H1 (cell line): Measurements from ENCODE around the gene ATP6V1E1. TPM values are rescaled to one million over a fixed set of nuclear protein-coding genes. Genes with fewer than 3 reads are reported as not detected.

Experiments used
- CTCF ChIA-PET: fragments of 300-600 bp; sonication (Branson Sonifier 250); formaldehyde crosslinking; loops from one replicate; lab custom pipeline; 2021; ENCODE audit not compliant: partially characterized antibody; lab: Charles Lee
- POLR2A ChIA-PET: fragments of 300-600 bp; sonication (Branson Sonifier 250); formaldehyde crosslinking; loops from one replicate; lab custom pipeline; 2021; ENCODE audit warnings: inconsistent platforms; ENCODE audit not compliant: partially characterized antibody; lab: Charles Lee
- DNase-seq, 2 experiments: peaks; one replicate each; pipeline versions ENCODE4 v3.0.0 to v3.0.0-alpha.2; 2010 to 2022; ENCODE audit warnings: low spot score in 2 of 2, low read depth in 1 of 2, mixed read lengths in 1 of 2
- FAIRE-seq: peaks from 2 replicates; lab custom pipeline; 2011; peaks lifted over from hg19 to GRCh38; lab: Jason Lieb, UNC
- H2AFZ ChIP-seq: 2 replicates; pipeline ENCODE4 v1.8.1; 2012; ENCODE audit warnings: low read length, inconsistent platforms
- H2AK5ac ChIP-seq: 2 replicates; pipeline ENCODE4 v1.6.1; 2013; ENCODE audit warnings: low read depth, low read length
- H2BK120ac ChIP-seq: replicated peaks from 2 replicates; pipeline ENCODE3; 2013; ENCODE audit warnings: low read depth, low read length, inconsistent platforms
- H2BK12ac ChIP-seq: 2 replicates; pipeline ENCODE4 v1.6.1; 2013; ENCODE audit warnings: low read depth, low read length
- H2BK15ac ChIP-seq: 2 replicates; pipeline ENCODE4 v1.6.1; 2013; ENCODE audit warnings: low read length
- H2BK20ac ChIP-seq: 2 replicates; pipeline ENCODE4 v1.6.1; 2013; ENCODE audit warnings: low read length
- H2BK5ac ChIP-seq: 2 replicates; pipeline ENCODE4 v1.6.1; 2013; ENCODE audit warnings: low read depth, low read length
- H3K14ac ChIP-seq: 2 replicates; pipeline ENCODE4 v1.6.1; 2013; ENCODE audit warnings: inconsistent platforms; ENCODE audit not compliant: insufficient read length
- H3K18ac ChIP-seq: 2 replicates; pipeline ENCODE4 v1.6.1; 2013; ENCODE audit warnings: low read length; ENCODE audit errors: extremely low read depth
- H3K23ac ChIP-seq: 2 replicates; pipeline ENCODE4 v1.6.1; 2013; ENCODE audit warnings: inconsistent platforms; ENCODE audit not compliant: insufficient read length
- H3K23me2 ChIP-seq: 2 replicates; pipeline ENCODE4 v1.6.1; 2013; ENCODE audit warnings: low read depth, low read length
- H3K27ac ChIP-seq: 2 replicates; pipeline ENCODE4 v1.6.1; 2011; ENCODE audit warnings: low read depth, low read length, inconsistent platforms
- H3K27me3 ChIP-seq, 4 experiments: replicated peaks in 1 of 4; 1 replicate in 1 of 4; 2 replicates in 3 of 4; pipeline versions ENCODE4 v1.6.1 to v1.8.1; 2011 to 2013; ENCODE audit warnings: low read length in 3 of 4, mild to moderate bottlenecking in 3 of 4, inconsistent platforms in 2 of 4, mixed read lengths in 2 of 4, moderate library complexity in 1 of 4; ENCODE audit not compliant: control insufficient read depth in 3 of 4, insufficient read depth in 3 of 4; ENCODE audit errors: extremely low read depth in 1 of 4
- H3K36me3 ChIP-seq, 4 experiments: 2 replicates each; pipeline versions ENCODE4 v1.6.1 to v1.8.1; 2011 to 2013; ENCODE audit warnings: mild to moderate bottlenecking in 4 of 4, low read length in 3 of 4, moderate library complexity in 2 of 4, control low read depth in 1 of 4, inconsistent platforms in 1 of 4; ENCODE audit not compliant: insufficient read depth in 4 of 4, control insufficient read depth in 2 of 4
- H3K4ac ChIP-seq: replicated peaks from 2 replicates; pipeline ENCODE3; 2013; ENCODE audit warnings: low read length, low read depth, mixed read lengths, inconsistent platforms; ENCODE audit not compliant: insufficient read length
- H3K4me1 ChIP-seq, 4 experiments: replicated peaks in 1 of 4; 1 replicate in 1 of 4; 2 replicates in 3 of 4; pipeline versions ENCODE4 v1.6.1 to v1.8.1; 2011 to 2013; ENCODE audit warnings: low read length in 3 of 4, inconsistent platforms in 2 of 4, mixed read lengths in 1 of 4; ENCODE audit not compliant: insufficient read depth in 4 of 4, control insufficient read depth in 3 of 4
- H3K4me2 ChIP-seq, 2 experiments: 2 replicates each; pipeline versions ENCODE4 v1.6.1 to v1.8.1; 2011 to 2013; ENCODE audit warnings: low read depth in 2 of 2, low read length in 2 of 2, control low read depth in 1 of 2, inconsistent platforms in 1 of 2, mild to moderate bottlenecking in 1 of 2; ENCODE audit not compliant: insufficient read depth in 1 of 2
- H3K4me3 ChIP-seq, 4 experiments: fragments of 200-600, 300-600 bp in 1 of 4; sonication (generic), shearing (Covaris generic), sonication (Bioruptor Twin) in 1 of 4; 2 replicates each; pipeline versions ENCODE4 v1.5.1 to v1.8.1; 2011 to 2016; ENCODE audit warnings: low read length in 4 of 4, low read depth in 3 of 4, control low read depth in 2 of 4, inconsistent platforms in 2 of 4, mild to moderate bottlenecking in 2 of 4, mixed read lengths in 1 of 4, moderate library complexity in 1 of 4; ENCODE audit not compliant: insufficient read depth in 2 of 4; ENCODE audit errors: extremely low read depth in 1 of 4
- H3K56ac ChIP-seq: replicated peaks from 2 replicates; pipeline ENCODE3; 2013; ENCODE audit warnings: low read depth, mild to moderate bottlenecking, mixed read lengths, low read length, inconsistent platforms; ENCODE audit not compliant: insufficient read length
- H3K79me1 ChIP-seq: 2 replicates; pipeline ENCODE4 v1.6.1; 2013; ENCODE audit warnings: low read depth, low read length, control low read depth
- H3K79me2 ChIP-seq, 2 experiments: 2 replicates each; pipeline versions ENCODE4 v1.6.1 to v1.8.1; 2012 to 2013; ENCODE audit warnings: low read length in 2 of 2, mild to moderate bottlenecking in 2 of 2, inconsistent platforms in 1 of 2; ENCODE audit not compliant: insufficient read depth in 2 of 2, control insufficient read depth in 1 of 2
- H3K9ac ChIP-seq, 4 experiments: replicated peaks in 1 of 4; 1 replicate in 1 of 4; 2 replicates in 3 of 4; pipeline versions ENCODE4 v1.6.1 to v1.8.1; 2011 to 2013; ENCODE audit warnings: low read depth in 3 of 4, low read length in 3 of 4, control low read depth in 2 of 4, mild to moderate bottlenecking in 2 of 4, moderate library complexity in 2 of 4, inconsistent platforms in 1 of 4; ENCODE audit errors: extremely low read depth in 1 of 4
- H3K9me3 ChIP-seq, 2 experiments: 2 replicates each; pipeline versions ENCODE4 v1.6.1 to v1.8.1; 2012 to 2013; ENCODE audit warnings: mild to moderate bottlenecking in 2 of 2, moderate library complexity in 2 of 2, control low read depth in 1 of 2, inconsistent platforms in 1 of 2, low read depth in 1 of 2, low read length in 1 of 2, mixed read lengths in 1 of 2; ENCODE audit not compliant: insufficient read depth in 2 of 2
- H4K20me1 ChIP-seq, 2 experiments: replicated peaks in 1 of 2; 2 replicates each; pipeline versions ENCODE3 to v1.8.1; 2011 to 2013; ENCODE audit warnings: inconsistent platforms in 2 of 2, low read length in 2 of 2, mild to moderate bottlenecking in 1 of 2; ENCODE audit not compliant: insufficient read depth in 2 of 2, control insufficient read depth in 1 of 2
- H4K5ac ChIP-seq: 2 replicates; pipeline ENCODE4 v1.6.1; 2013; ENCODE audit warnings: low read length, low read depth, mixed read lengths, inconsistent platforms; ENCODE audit not compliant: insufficient read length
- H4K8ac ChIP-seq: 2 replicates; pipeline ENCODE4 v1.8.0; 2013; ENCODE audit warnings: mild to moderate bottlenecking, moderate library complexity, low read length, inconsistent platforms; ENCODE audit not compliant: insufficient read depth; ENCODE audit errors: extremely low read depth
- H4K91ac ChIP-seq: replicated peaks from 2 replicates; pipeline ENCODE3; 2013; ENCODE audit warnings: low read length, mixed read lengths, inconsistent platforms; ENCODE audit not compliant: insufficient read length
- ASH2L ChIP-seq: fragments of 200-600, 300-600 bp; sonication (generic); IDR thresholded peaks from one replicate; pipeline ENCODE4 v1.7.1; 2017; ENCODE audit warnings: low read length
- CBX8 ChIP-seq: fragments of 300-800, 300-1000 bp; sonication (generic); IDR thresholded peaks from 2 replicates; pipeline ENCODE4 v1.7.1; 2016; ENCODE audit warnings: low read depth, low read length, borderline replicate concordance
- CTBP2 ChIP-seq: IDR thresholded peaks from 2 replicates; pipeline ENCODE4 v1.7.0; 2011; ENCODE audit warnings: borderline replicate concordance, mild to moderate bottlenecking, moderate library complexity, mixed read lengths, low read length; ENCODE audit not compliant: insufficient read depth, insufficient read length
- JUND ChIP-seq: IDR thresholded peaks from 2 replicates; pipeline ENCODE4 v1.6.1; 2011; ENCODE audit warnings: mild to moderate bottlenecking, improper control_type of control experiment, low read length
- SP1 ChIP-seq: IDR thresholded peaks from 2 replicates; pipeline ENCODE4 v1.6.1; 2011; ENCODE audit warnings: low read depth, low read length
- WGBS, 2 experiments: shearing (Covaris generic) in 1 of 2; methylation state at CpG; one replicate each; pipeline versions ENCODE4 v1.1.6 to v1.1.7; 2013 to 2015; ENCODE audit warnings: low lambda C conversion rate in 2 of 2, mixed read lengths in 2 of 2, inconsistent platforms in 1 of 2, low coverage in 1 of 2, missing lambda C conversion rate in 1 of 2; ENCODE audit not compliant: insufficient replicate concordance in 2 of 2, insufficient coverage in 1 of 2, insufficient read length in 1 of 2; ENCODE audit errors: extremely low coverage in 1 of 2, missing lambda C conversion rate in 1 of 2; 5-methylcytosine and 5-hydroxymethylcytosine counted together
- polyA plus RNA-seq, 7 experiments: library from polyadenylated mRNA; depleted of rRNA in 3 of 7; stranded (reverse) in 5 of 7; unstranded in 2 of 7; fragments of >200 nt in 5 of 7; fragments of 200-250 nt in 2 of 7; gene quantifications; 1 replicate in 5 of 7; 2 replicates in 1 of 7; 4 replicates in 1 of 7; pipeline versions ENCODE4 v1.2.1 to v1.2.3, GENCODE V29; 2011 to 2013; ENCODE audit warnings: missing spikeins in 2 of 7, mixed read lengths in 2 of 7
- total RNA-seq: library from RNA; stranded (reverse); fragmentation: NEBNext Ultra II Directional; extraction: Animal tissue kit (Norgen Biotek cat#: 25700); gene quantifications from 2 replicates; pipeline ENCODE4 v1.2.1, GENCODE V29; 2021
- TF ChIP-seq, protein P1 (sequence below): IDR thresholded peaks from 2 replicates; pipeline ENCODE4 v1.6.1; 2011; ENCODE audit warnings: low read length, improper control_type of control experiment

Gene ATP6V1E1
- total and polyA plus RNA-seq, 2 of the 8 experiments (the other 6 are each of a cell fraction or from before 2014, with no cell fraction given) = 80.4 to 88.1 TPM

DNA sequence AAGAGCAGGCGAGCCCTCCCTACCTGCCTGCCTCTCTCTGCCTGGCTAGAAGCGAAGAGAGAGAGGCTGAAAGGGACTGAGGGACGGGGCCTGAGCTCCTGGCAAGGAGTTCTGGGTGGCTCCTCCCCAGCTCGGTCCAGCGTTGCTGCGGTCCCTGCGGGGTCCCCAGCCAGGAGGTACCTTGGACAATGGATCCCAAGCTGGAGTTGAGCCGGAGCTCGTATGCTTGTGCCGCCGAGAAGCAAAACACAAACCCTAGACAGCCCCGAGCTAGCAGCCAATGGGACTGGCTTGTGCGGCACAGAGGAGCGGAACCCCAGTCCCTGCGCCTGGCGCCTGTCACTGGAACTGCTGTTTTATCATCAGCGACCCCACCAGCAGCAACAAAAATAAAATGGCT lies 46.9 kb downstream of the ATP6V1E1 start:
- H3K4me2 ChIP-seq = no peak overlapping the region
- H3K23me2 ChIP-seq = peaks cover 1% of the 10 kb centered on the region; the same call in 1 of the 2 replicates
- H3K27ac ChIP-seq = no peak overlapping the region
- H2AK5ac ChIP-seq = no peak overlapping the region
- no peaks in the 10 kb centered on the region for H3K9me3 ChIP-seq
- H3K18ac ChIP-seq = no peak overlapping the region; the same call in 1 of the 2 replicates
- H3K56ac ChIP-seq = no peak overlapping the region
- no peaks in the 10 kb centered on the region for H3K79me2 ChIP-seq
- H2BK20ac ChIP-seq = no peak overlapping the region
- H2BK15ac ChIP-seq = no peak overlapping the region
- CTCF ChIA-PET = interaction anchor here (0.9 to 4.1 kb wide), 3 partner anchors 16 to 23 kb away, joined by 4 to 27 read pairs (median 16); no protein-coding TSS in a partner anchor
- H3K4me3 ChIP-seq = no peak overlapping the region
- H4K91ac ChIP-seq = no peak overlapping the region
- peaks cover 0 to 3% (median 0%) of the 10 kb centered on the region in 4 experiments; a peak in 4 of 7 replicates for H3K4me1 ChIP-seq
- no peak overlapping the region for H4K5ac ChIP-seq
- H3K14ac ChIP-seq = no peak overlapping the region
- FAIRE-seq = no peak
- POLR2A ChIA-PET = interaction anchor here (0.6 to 2.6 kb wide), 4 partner anchors 10 to 77 kb away, joined by 3 to 9 read pairs (median 3); no protein-coding TSS in a partner anchor
- H2BK12ac ChIP-seq = no peak overlapping the region; the same call in 1 of the 2 replicates
- no peaks in the 10 kb centered on the region for H3K27me3 ChIP-seq
- no peak overlapping the region for H4K8ac ChIP-seq
- H2BK120ac ChIP-seq = no peak overlapping the region
- H2AFZ ChIP-seq = no peak overlapping the region
- no peak for DNase-seq
- 90% methylated on average over 17 of the region's 17 CpGs; no CpG with 5 or more reads in 1 of the 2 experiments for WGBS, 2 experiments
- no peak overlapping the region for H3K4ac ChIP-seq
- H3K36me3 ChIP-seq = no peaks in the 10 kb centered on the region
- H4K20me1 ChIP-seq = no peaks in the 10 kb centered on the region
- no peaks in the 10 kb centered on the region for H3K79me1 ChIP-seq
- no peak overlapping the region for H3K23ac ChIP-seq
- no peak overlapping the region for H2BK5ac ChIP-seq
- no peak overlapping the region for H3K9ac ChIP-seq
- TF ChIP-seq JUND = no peak
- TF ChIP-seq, protein P1, sequence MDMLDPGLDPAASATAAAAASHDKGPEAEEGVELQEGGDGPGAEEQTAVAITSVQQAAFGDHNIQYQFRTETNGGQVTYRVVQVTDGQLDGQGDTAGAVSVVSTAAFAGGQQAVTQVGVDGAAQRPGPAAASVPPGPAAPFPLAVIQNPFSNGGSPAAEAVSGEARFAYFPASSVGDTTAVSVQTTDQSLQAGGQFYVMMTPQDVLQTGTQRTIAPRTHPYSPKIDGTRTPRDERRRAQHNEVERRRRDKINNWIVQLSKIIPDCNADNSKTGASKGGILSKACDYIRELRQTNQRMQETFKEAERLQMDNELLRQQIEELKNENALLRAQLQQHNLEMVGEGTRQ = no peak
- TF ChIP-seq ASH2L = no peak
- no peak for TF ChIP-seq SP1
- TF ChIP-seq CBX8 = no peak
- no peak for TF ChIP-seq CTBP2
